COLO829 (cell line): Measurements from ENCODE around the gene CDH4.

Source experiments
- DNase-seq: peaks from one replicate; pipeline ENCODE4 v3.0.0; 2012; ENCODE audit warnings: low spot score

Gene CDH4

DNA sequence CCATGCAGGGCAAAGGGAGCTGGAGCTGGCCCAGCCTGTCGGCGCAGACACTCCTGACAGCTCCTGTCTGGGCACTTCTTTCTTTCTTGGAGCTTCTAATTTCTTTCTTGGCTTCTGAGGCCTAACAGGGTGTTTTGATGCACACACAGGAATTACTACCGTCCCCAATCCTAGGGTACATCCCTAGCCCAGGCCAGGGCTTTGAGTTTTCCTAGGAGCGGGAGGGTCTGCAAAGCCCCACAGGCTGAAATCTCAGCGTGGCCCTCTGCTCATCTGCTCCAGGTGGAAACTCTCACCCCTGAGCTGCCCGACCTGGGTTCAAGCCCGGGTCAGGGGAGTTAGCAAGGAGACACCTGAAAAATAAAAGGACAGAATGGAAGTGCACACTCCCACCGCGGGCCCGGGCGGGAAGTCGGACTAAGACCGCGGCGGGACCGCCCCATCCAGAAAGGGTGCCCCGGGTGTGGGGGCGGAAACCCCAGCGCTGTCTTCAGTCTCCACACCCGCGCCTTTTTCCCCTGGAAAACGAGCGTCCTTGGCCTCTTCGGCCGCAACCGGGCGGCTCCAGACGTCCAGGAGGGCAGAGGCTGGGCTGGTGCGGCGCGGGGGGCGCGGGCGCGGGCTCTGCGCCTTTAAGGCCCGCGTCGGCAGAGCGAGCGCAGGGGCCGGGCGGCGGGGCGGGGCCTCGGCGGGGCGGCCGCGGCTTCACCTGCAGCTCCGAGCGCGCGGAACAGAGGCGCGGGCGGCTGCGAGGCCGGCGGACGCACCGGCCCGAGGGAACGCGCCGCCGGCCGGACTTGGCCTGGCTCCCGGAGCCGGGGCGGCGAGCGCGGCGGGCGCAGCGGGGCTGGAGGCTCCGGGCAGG, at the start of gene CDH4:
CDH4 (plus strand) TSS at position 733 of the 865 bp plus-strand sequence.
- DNase-seq, result no peak

GRCh38 chr20:61203320-61203719, 48.7 kb upstream of the CDH4 start:
- DNase-seq, result no peak

DNA sequence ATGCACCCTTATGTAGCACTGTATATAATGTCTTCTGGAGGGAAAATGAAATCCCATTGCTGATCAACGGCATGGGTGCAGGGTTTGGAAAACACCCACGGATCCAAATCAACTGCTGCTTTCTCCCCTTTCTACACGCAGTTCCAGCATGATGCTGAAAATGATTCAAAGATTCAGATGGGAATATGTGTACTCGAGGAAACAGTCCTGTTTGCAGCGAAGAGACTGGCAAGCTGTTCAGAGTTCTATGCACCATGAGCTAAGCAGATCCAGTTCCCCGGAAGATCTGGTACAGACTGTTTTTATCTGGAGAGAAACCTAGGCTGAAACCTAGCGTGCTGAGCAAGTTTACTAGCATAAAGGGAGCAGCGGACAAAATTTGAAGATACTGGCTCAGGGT, 47.9 kb upstream of the CDH4 start:
- no peak for DNase-seq

- DNase-seq, result no peak
These were observed 46.3 kb upstream of the CDH4 start for GRCh38 chr20:61205769-61206168.

GRCh38 chr20:61210862-61211261, 41.2 kb upstream of the CDH4 start:
- no peak for DNase-seq

GRCh38 chr20:61217848-61218247, 34.2 kb upstream of the CDH4 start:
- DNase-seq, result no peak

GRCh38 chr20:61219021-61219431, 33.0 kb upstream of the CDH4 start:
- no peak for DNase-seq

DNA sequence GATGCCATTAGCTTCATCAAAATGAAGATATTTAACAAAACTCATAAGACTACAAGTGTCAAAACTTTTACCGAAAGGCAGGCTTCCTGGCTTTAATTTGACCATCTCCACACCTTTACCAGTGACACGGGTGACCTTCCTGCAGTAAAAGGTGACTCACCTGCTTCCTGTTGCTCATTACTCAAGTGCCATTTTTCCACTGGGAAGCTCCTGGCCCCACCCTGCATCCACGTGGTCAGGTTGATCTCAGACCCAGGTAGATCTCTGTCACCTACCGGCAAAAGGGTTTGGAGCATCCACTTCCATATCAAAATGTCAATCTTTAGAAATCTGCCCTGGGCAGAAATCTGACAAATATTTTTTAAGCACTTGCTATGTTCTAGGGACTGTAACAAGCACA, 31.9 kb upstream of the CDH4 start:
- no peak for DNase-seq

GRCh38 chr20:61220626-61221325, 31.3 kb upstream of the CDH4 start:
- DNase-seq, result no peak

- DNase-seq, result no peak
These were observed 29.4 kb upstream of the CDH4 start for GRCh38 chr20:61222699-61223098.

- DNase-seq, result no peak
These were observed 28.9 kb upstream of the CDH4 start for GRCh38 chr20:61223121-61223520.

GRCh38 chr20:61230166-61230565, 21.9 kb upstream of the CDH4 start:
- no peak for DNase-seq

DNA sequence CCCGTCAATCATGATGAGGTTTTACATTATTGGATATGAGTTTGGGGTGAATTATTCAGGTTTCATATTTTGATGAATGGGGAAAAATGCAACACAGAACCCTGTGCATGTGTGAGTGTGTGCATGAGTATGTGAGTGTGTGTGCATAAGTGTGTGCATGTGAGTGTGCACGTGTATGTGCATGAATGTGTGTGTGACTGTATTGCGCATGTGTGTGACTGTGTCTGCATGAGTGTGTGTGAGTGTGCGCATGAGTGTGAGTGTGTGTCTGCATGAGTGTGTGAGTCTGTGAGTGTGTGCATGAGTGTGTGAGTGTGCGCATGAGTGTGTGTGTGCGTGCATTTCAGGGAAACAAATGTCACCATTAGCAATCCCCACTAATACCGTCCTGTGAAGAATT, 18.5 kb upstream of the CDH4 start:
- DNase-seq, result no peak

DNA sequence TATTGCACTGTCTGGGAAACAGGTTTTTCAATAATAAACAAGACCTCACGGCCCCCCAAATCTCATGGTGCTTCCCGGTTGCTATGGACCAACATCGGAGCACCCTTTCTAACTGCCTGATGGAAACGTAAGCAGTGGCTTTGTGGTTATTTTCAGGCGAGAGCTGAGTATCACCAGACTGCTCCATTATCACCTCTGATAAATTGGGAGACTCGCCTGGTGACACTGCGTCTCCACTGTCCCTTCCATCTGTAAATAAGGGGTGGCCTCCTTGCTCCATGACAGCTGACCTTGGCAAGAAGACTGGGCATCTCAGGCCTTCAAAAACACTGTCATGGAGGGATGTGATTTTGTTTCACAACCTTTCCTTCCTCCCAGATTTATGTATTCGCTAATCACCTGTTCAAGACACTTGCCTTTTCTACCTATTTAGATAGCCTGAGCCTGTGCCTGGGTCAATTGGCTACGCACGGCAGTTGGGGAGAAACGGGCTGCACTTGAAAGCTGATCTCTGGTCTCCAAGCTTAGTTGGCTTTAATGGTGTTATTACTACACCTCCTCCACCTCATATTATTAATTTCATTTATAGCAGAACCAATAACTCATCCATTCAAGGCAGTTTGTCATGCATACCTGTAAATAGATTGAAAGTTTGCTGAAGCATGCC, 17.7 kb upstream of the CDH4 start:
- no peak for DNase-seq

DNA sequence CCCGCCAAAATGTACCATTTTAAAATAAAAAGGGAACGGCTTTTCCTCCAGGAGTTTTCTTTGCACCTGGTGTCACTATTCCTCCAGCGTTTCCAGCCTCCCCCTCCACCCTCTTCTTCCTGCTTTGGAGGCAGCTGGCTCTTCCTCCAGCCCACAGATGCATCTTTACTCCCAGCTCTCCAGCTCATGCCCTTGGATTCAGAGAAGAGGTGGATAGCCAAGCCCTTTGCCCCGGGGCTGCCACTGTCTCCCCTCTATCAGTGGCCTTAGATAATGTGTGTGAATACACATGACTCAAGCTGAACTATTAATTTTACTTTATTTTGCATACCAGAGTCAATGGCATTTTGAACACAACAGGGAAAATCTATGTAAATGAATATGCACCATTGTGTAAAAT, 15.3 kb upstream of the CDH4 start:
- DNase-seq, result no peak

DNA sequence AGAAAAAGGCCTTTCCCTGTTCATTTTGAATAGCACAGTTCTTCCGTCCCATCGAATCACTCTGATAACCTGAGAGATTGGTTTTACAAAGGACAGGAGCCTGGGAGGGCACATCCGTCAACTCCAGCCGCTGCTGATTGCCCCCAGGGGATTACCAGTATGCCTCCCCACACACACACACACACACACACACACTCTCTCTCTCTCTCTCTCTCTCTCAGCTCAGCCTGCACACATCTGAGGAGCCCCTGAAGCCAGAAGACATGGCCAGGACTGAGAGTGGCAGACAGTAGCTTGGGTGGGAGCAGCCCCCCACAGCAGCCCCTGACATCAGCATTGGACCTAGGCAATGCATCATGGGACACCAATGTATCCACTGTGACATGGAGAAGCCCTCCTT, 13.2 kb upstream of the CDH4 start:
- DNase-seq, result no peak

DNA sequence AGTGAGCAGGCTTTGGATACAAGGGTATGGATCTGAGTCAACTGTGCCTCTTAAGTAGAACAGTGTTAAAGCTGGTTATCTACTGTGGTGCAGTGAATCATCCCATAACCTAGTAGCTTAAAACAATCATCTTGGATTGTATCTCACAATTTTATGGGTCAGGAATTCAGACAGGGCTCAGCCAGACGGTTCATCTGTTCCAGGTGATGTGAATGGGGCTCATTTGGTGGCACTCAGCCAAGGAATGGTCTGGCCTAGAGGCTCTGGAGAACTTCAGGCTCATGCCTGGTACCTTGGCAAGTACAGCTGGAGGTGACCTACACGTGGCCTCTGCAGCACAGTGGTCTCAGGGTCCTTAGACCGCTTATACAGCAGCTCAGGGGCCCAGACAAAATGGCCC, 11.2 kb upstream of the CDH4 start:
- DNase-seq, result no peak

GRCh38 chr20:61244213-61244612, 7.8 kb upstream of the CDH4 start:
- no peak for DNase-seq

DNA sequence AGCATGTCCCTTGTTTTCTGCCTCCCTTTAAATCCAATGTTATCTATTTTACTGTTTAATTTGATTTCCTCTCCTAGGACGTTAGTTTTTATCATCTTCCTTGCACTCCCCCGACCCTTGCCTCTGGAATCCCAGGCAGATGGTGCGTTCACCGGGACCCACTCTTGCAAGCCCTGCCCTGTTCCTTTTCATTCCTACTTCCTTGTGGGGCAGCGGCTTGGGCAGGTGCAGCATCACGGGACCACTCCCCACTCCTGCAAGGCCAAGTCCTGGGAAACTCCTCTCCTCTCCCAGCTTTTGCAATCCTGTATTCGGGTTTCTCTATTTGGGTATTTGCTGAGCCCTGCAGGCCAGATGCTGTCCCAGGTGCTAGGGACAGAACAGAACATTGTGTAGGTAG, 5.8 kb upstream of the CDH4 start:
- DNase-seq, result no peak

GRCh38 chr20:61249626-61250025, 2.4 kb upstream of the CDH4 start:
- no peak for DNase-seq

DNA sequence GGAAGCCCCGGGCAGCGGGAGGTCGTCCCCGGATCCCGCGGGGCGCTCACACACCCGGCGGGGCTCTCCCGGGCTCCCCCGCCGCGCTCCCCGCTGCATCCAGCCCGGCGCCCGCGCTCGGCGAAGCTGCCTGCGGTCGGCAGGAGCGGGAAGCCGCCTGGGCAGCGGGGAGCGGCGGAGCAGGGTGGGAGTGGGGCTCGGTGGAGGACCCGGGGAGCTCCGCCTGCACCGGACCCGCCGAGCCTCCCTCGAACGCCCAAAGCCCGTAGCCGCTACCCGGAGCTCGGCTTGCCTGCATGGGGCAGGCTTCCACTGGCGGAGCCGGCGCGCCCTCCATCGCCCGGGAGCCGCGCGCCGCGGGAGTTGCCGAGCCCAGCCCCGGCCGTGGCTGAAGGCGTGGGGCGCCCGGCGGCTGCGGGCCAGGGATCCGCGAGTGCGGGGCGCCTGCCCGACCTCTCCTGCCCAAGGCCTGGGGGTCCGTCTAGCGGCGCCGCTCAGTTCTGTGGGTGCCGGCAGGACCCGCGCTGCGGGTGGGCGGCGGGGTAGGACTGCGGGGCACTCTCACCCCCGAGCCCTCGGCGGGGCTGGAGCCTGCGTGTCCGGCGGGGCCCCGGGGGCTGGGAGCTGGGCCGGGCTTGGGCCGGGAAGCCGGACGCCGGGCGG, 671 bp downstream of the CDH4 start:
- no peak for DNase-seq

GRCh38 chr20:61253264-61253639, 1.2 kb downstream of the CDH4 start:
- no peak for DNase-seq
